Neuron (in vitro differentiated cells): ENCODE measurements around the gene RPGR.

Experiments used
- H2AFZ ChIP-seq: one replicate; pipeline ENCODE4 v1.6.1; 2013; ENCODE audit warnings: low read depth, mild to moderate bottlenecking, inconsistent platforms, low read length, moderate library complexity
- H3K27me3 ChIP-seq: one replicate; pipeline ENCODE4 v1.6.1; 2013; ENCODE audit warnings: low read length; ENCODE audit not compliant: insufficient read depth
- H3K36me3 ChIP-seq: one replicate; pipeline ENCODE4 v1.6.1; 2013; ENCODE audit warnings: low read length; ENCODE audit not compliant: insufficient read depth
- H3K4me1 ChIP-seq: one replicate; pipeline ENCODE4 v1.6.1; 2013; ENCODE audit warnings: low read length; ENCODE audit not compliant: insufficient read depth
- H3K4me3 ChIP-seq: 2 replicates; pipeline ENCODE4 v1.5.1; 2013; ENCODE audit warnings: mild to moderate bottlenecking, low read length, moderate library complexity
- H3K9me3 ChIP-seq: one replicate; pipeline ENCODE4 v1.6.1; 2013; ENCODE audit warnings: low read length

RPGR gene

DNA sequence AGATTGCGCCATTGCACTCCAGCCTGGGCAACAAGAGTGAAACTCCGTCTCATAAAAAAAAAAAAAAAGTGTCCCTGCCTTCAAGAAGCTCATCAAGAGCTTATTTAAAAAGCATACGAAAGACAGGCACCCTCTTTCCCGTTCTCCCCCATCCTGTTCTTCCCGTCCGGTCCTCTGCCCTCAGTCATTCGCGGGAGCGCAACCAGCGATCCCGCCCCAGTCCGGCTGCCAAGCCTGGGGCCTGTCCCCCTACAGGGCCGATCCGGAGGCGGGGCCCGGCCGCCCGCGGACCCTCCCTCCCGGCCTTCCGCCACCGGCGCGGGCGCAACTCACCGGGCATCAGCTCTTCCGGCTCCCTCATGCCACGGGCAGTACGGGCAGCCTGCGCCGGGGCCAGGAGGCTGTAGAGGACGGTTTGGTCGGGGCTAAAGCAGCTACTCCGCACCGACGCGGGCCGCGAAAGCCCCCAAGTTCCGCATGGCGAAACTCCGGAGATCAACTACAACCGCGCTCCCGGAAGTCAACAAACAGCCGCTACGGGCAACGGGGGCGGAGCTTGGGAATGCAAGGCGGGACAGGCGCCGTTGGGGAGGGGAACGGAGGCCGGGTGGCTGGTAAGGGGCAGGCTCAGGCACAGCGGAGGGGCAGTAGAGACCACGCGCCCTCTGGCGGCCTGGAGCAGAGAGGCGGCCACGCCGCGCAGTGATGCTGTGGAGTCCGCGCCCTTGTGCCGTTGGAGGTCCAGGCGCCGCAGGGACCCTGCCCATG, at the start of gene RPGR:
Gene RPGR (minus strand): TSS at position 503 of the 768 bp plus-strand sequence. CDS start 142 bp downstream, at position 361.
- peak within 1 kb of the TSS; percentile 92 for H3K4me3 ChIP-seq
- peaks cover 4% of the 10 kb centered on the region for H3K4me1 ChIP-seq
- no peaks in the 10 kb centered on the region for H3K36me3 ChIP-seq
- no peaks in the 10 kb centered on the region for H3K27me3 ChIP-seq
- H2AFZ ChIP-seq, result peak within 1 kb of the TSS; percentile 99
- H3K9me3 ChIP-seq, result no peaks in the 10 kb centered on the region

- H3K4me1 ChIP-seq, result no peaks in the 10 kb centered on the region
- no peak overlapping the region for H3K4me3 ChIP-seq
- no peaks in the 10 kb centered on the region for H3K36me3 ChIP-seq
- peaks cover 3% of the 10 kb centered on the region for H3K27me3 ChIP-seq
- no peak overlapping the region for H2AFZ ChIP-seq
- no peaks in the 10 kb centered on the region for H3K9me3 ChIP-seq
These were observed 49.4 kb upstream of the RPGR start for GRCh38 chrX:38376747-38377146.

DNA sequence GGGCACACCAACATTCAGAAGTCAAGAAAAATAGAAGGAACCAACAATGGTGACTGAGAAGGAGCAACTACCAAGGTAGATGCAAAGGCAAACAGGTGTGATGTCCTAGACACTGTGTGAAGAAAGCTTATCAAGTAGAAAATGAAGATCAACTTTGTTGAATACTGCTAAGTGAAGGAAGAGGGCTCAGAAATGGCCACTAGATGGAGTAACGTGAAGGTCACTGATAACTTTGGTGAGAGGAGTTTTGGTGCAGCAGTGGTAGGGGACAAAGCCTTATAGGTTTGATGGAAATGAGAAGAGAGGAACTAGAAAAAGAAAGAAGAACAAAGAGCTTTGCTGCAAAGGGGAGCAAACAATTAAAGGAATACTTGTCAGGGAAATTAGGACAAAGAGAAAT, 48.6 kb upstream of the RPGR start:
- Histone ChIP-seq H3K4me3 (no peak overlapping the region), H3K9me3 (no peaks in the 10 kb centered on the region), H3K4me1 (no peaks in the 10 kb centered on the region), H3K27me3 (peaks cover 3% of the 10 kb centered on the region), H3K36me3 (no peaks in the 10 kb centered on the region), H2AFZ (no peak overlapping the region)

DNA sequence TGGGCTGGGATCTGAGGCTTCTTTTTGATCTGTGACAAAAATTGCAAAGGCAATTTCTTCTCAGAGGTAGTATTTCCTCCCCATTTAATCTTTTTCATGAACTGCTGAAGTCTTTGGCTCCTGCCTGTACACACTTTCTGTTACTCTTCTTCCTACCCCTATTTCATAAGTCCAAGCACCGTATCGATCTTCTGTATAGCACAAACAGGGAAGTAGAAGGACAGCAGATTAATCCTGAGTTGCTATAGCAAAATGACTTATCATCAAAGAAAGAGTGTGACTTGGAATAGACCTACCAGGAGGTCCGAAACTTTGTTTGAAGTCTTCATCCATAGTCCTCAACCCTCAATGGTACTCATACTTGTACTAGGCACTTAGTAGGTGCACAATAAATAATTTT, 47.1 kb upstream of the RPGR start:
- no peaks in the 10 kb centered on the region for H3K36me3 ChIP-seq
- H3K4me3 ChIP-seq, result no peak overlapping the region

GRCh38 chrX:38371641-38372040, 44.3 kb upstream of the RPGR start:
- Histone ChIP-seq H3K4me3 (no peak overlapping the region), H3K27me3 (peaks cover 3% of the 10 kb centered on the region), H3K9me3 (no peaks in the 10 kb centered on the region), H3K4me1 (no peaks in the 10 kb centered on the region), H2AFZ (no peak overlapping the region), H3K36me3 (no peaks in the 10 kb centered on the region)

More for the DNA sequence above, 47.1 kb upstream of the RPGR start:
- no peaks in the 10 kb centered on the region for H3K4me1 ChIP-seq
- no peaks in the 10 kb centered on the region for H3K9me3 ChIP-seq
- peaks cover 3% of the 10 kb centered on the region for H3K27me3 ChIP-seq
- H2AFZ ChIP-seq, result no peak overlapping the region

- H3K27me3 ChIP-seq, result no peaks in the 10 kb centered on the region
- H2AFZ ChIP-seq, result no peak overlapping the region
- H3K36me3 ChIP-seq, result no peaks in the 10 kb centered on the region
- H3K4me3 ChIP-seq, result no peak overlapping the region
- no peaks in the 10 kb centered on the region for H3K4me1 ChIP-seq
- H3K9me3 ChIP-seq, result no peaks in the 10 kb centered on the region
These were observed 41.5 kb upstream of the RPGR start for GRCh38 chrX:38368774-38369173.

DNA sequence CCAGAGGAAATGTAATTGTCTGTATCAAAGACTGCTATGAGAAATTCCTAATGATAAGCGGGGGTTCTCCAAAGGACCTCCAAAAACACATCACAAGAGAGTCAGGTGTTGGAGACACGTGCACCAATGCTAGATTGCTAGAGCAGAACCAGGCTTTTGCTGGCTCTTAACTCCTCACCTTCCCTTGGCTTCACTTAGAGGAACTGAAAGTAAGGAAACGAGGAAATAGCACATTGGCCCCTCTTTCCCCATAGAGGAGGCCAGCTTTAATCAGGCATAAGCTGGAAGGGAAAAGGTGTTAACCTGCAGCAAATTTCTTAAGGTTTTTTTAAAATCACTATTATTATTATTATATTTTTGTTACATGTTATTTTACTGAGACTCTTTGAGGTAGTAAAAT, 38.6 kb upstream of the RPGR start:
- no peak overlapping the region for H2AFZ ChIP-seq
- no peaks in the 10 kb centered on the region for H3K4me1 ChIP-seq
- no peaks in the 10 kb centered on the region for H3K27me3 ChIP-seq
- no peaks in the 10 kb centered on the region for H3K9me3 ChIP-seq
- H3K36me3 ChIP-seq, result no peaks in the 10 kb centered on the region
- H3K4me3 ChIP-seq, result no peak overlapping the region

DNA sequence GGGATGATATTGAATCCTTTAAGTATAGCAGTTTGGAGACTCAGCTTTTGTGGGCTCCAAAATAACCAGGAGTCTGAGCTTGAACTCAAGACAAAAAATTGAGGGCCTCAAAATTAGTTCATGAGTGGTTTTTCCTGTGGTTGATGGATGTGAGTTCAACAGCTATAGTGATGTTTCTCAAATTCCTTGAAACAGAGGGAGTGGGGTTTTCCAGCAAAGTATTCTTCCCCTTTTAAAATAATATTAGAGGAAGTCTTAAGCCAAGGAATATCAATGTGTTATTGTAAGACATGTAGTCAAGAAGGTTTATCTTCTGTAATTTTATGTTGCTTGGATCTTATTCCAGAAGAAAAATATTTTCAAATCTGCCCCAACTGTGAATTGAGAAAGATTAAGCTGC, 35.7 kb upstream of the RPGR start:
- H3K9me3 ChIP-seq, result no peaks in the 10 kb centered on the region
- no peaks in the 10 kb centered on the region for H3K4me1 ChIP-seq
- no peak overlapping the region for H2AFZ ChIP-seq
- H3K36me3 ChIP-seq, result no peaks in the 10 kb centered on the region
- H3K4me3 ChIP-seq, result no peak overlapping the region
- H3K27me3 ChIP-seq, result no peaks in the 10 kb centered on the region

DNA sequence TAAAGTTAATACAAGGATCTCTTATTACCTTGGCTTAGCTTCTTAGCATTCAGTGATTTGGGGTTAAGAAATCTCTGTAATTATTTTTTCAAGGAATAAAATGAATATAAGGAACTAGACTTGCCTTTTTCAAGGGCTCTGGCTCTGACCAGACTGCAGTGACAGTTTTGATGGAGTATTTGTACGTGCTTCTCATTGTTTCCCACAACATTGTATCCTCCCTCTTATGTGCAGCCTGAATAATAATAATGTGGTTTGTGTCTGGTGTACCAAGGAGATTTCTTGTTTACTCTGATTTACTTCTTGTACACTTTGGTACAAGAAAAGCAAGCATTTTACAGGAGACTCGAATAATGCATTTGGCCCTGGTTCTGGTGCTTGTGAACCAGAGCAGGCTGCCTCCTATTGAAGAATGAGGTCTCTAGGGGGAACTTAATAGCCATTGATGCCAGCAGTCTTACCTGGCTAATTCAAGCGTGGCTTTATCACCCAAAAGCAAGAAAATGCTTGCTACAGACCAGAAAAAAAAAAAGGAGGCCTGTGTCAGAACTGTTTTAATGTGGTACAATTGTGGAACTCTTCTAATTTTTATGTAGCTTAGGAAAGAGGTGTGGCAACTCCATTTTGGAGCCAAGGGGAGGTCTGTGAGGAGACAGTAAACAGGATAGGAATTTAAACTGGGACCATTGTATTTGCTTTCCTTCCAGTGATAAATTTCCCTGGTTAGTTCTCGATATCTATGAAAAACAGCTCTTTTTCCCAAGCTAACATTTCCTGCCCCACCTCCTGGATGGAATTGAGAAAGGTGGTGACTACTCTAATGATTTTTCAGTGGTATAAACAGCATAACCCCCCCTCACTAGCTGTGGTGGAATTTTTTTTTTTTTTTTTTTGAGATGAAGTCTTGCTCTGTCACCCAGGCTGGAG, 30.7 kb upstream of the RPGR start:
- Histone ChIP-seq H2AFZ (no peak overlapping the region), H3K9me3 (no peaks in the 10 kb centered on the region), H3K36me3 (no peaks in the 10 kb centered on the region), H3K4me3 (no peak overlapping the region), H3K27me3 (peaks cover 2% of the 10 kb centered on the region), H3K4me1 (no peaks in the 10 kb centered on the region)

DNA sequence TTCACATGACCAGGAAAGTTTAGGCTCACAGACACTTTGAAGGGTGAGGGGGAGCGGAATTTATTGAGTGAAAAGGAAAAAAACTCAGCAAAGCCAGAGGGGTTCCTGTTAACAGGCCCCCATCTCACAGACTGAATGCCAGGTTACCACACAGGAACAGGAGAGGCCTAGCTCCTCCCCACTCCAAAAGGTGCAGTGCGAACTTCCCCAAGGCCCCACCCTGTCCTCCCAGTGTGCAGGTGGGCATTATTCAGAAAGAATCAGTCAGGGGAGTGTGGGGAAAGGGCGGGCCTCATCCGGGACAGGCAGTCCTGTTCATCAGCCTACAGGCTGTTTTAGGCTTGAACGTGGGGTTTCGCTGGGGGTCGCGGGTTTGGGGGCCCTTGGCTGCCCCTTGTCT, 29.1 kb upstream of the RPGR start:
- no peak overlapping the region for H2AFZ ChIP-seq
- no peak overlapping the region for H3K4me3 ChIP-seq

DNA sequence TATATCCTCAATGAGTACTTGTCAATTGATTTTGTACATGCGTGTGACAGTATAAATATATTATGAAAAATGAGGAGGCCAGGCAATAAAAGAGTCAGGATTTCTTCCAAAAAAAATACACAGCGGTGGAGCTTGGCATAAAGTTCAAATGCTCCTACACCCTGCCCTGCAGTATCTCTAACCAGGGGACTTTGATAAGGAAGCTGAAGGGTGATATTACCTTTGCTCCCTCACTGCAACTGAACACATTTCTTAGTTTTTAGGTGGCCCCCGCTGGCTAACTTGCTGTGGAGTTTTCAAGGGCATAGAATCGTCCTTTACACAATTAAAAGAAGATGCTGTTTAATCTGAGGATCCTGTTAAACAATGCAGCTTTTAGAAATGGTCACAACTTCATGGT, 25.1 kb upstream of the RPGR start, which contains the start of gene OTC:
Gene OTC (plus strand): TSS at position 243 of the 400 bp plus-strand sequence. CDS start 93 bp downstream, at position 336.
- H3K27me3 ChIP-seq, result peaks cover 7% of the 10 kb centered on the region
- no peaks in the 10 kb centered on the region for H3K4me1 ChIP-seq
- H3K36me3 ChIP-seq, result no peaks in the 10 kb centered on the region
- H3K9me3 ChIP-seq, result no peaks in the 10 kb centered on the region
- H3K4me3 ChIP-seq, result no peak within 1 kb of the TSS
- H2AFZ ChIP-seq, result no peak within 1 kb of the TSS

More for the DNA sequence above, 29.1 kb upstream of the RPGR start:
- Histone ChIP-seq H3K27me3 (peaks cover 2% of the 10 kb centered on the region), H3K4me1 (no peaks in the 10 kb centered on the region), H3K9me3 (no peaks in the 10 kb centered on the region), H3K36me3 (no peaks in the 10 kb centered on the region)

GRCh38 chrX:38351346-38351745, 24.0 kb upstream of the RPGR start:
- Histone ChIP-seq H3K9me3 (no peaks in the 10 kb centered on the region), H3K36me3 (no peaks in the 10 kb centered on the region), H2AFZ (no peak overlapping the region)

DNA sequence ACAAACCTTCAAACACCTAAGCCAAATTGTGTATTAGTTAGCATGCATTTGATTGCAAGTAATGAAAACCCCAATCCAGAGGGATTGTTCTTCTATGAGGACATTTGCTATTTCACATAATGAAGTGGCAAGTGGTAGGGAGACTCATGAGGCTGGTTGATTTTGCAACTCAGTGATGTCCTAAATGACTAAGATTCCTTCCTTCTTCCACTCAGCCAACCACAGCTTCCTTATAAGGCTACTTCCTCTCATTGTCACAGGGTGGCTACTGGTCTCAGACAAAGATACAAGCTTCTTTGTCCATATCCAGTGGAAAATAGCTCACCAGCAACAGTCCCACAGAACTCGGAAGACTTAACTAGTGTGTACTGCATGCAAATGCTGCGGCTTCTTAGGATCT, 19.8 kb upstream of the RPGR start:
- Histone ChIP-seq H3K4me1 (peaks cover 2% of the 10 kb centered on the region), H2AFZ (no peak overlapping the region), H3K27me3 (peaks cover 5% of the 10 kb centered on the region), H3K4me3 (no peak overlapping the region), H3K9me3 (no peaks in the 10 kb centered on the region), H3K36me3 (no peaks in the 10 kb centered on the region)

More at GRCh38 chrX:38351346-38351745, 24.0 kb upstream of the RPGR start:
- Histone ChIP-seq H3K27me3 (peaks cover 7% of the 10 kb centered on the region), H3K4me1 (no peaks in the 10 kb centered on the region), H3K4me3 (no peak overlapping the region)
